ENCODE data around the gene CASP7.

Gene CASP7

GRCh38 chr10:113680190-113681111 lies 739 bp downstream of the CASP7 start:
- TF ChIP-seq TEAD4 (IDR thresholded peaks at IDR 0.05) = no peak
- no peak for TF ChIP-seq MAX (IDR thresholded peaks at IDR 0.05)
- no peak for TF ChIP-seq CEBPB (IDR thresholded peaks at IDR 0.05)
- TF ChIP-seq NFIC (IDR thresholded peaks at IDR 0.05) = no peak
- TF ChIP-seq CREB1 (IDR thresholded peaks at IDR 0.05; ENCODE audit: low read depth) = no peak
- no peak for TF ChIP-seq USF1 (IDR thresholded peaks at IDR 0.05)
- TF ChIP-seq TCF12 (IDR thresholded peaks at IDR 0.05; ENCODE audit: low read depth) = no peak
- TF ChIP-seq EGR1 (IDR thresholded peaks at IDR 0.05) = no peak
- no peak for TF ChIP-seq RAD21 (IDR thresholded peaks at IDR 0.05; ENCODE audit: low read depth)
- no peak for TF ChIP-seq FOXM1 (IDR thresholded peaks at IDR 0.05; ENCODE audit: borderline replicate concordance, low read depth)

GRCh38 chr10:113681533-113682470 lies 2.1 kb downstream of the CASP7 start:
- TF ChIP-seq REST (IDR thresholded peaks at IDR 0.05; ENCODE audit: low read depth) = no peak
- no peak for TF ChIP-seq FOXM1 (IDR thresholded peaks at IDR 0.05; ENCODE audit: borderline replicate concordance, low read depth)
- no peak for TF ChIP-seq TAF1 (IDR thresholded peaks at IDR 0.05; ENCODE audit: low read depth)
- TF ChIP-seq RAD21 (IDR thresholded peaks at IDR 0.05; ENCODE audit: low read depth) = no peak
- TF ChIP-seq EP300 (IDR thresholded peaks at IDR 0.05; ENCODE audit: borderline replicate concordance) = no peak
- TF ChIP-seq NFIC (IDR thresholded peaks at IDR 0.05) = no peak
- TF ChIP-seq TEAD4 (IDR thresholded peaks at IDR 0.05) = no peak
- no peak for TF ChIP-seq EGR1 (IDR thresholded peaks at IDR 0.05)
- TF ChIP-seq YY1 (IDR thresholded peaks at IDR 0.05; ENCODE audit: low read depth) = no peak
- no peak for TF ChIP-seq MAX (IDR thresholded peaks at IDR 0.05)
- no peak for TF ChIP-seq CREB1 (IDR thresholded peaks at IDR 0.05; ENCODE audit: low read depth)
- TF ChIP-seq USF1 (IDR thresholded peaks at IDR 0.05) = no peak
- no peak for TF ChIP-seq ZBTB7A (IDR thresholded peaks at IDR 0.05; ENCODE audit: low read depth)
- no peak for TF ChIP-seq CEBPB (IDR thresholded peaks at IDR 0.05)
- TF ChIP-seq TCF12 (IDR thresholded peaks at IDR 0.05; ENCODE audit: low read depth) = no peak

GRCh38 chr10:113683300-113683699 lies 3.6 kb downstream of the CASP7 start:
- no peak for TF ChIP-seq FOXM1 (IDR thresholded peaks at IDR 0.05; ENCODE audit: borderline replicate concordance, low read depth)
- no peak for TF ChIP-seq CEBPB (IDR thresholded peaks at IDR 0.05)
- TF ChIP-seq MAX (IDR thresholded peaks at IDR 0.05) = no peak
- TF ChIP-seq TEAD4 (IDR thresholded peaks at IDR 0.05) = no peak
- TF ChIP-seq NFIC (IDR thresholded peaks at IDR 0.05) = no peak
- no peak for TF ChIP-seq EP300 (IDR thresholded peaks at IDR 0.05; ENCODE audit: borderline replicate concordance)
- TF ChIP-seq EGR1 (IDR thresholded peaks at IDR 0.05) = no peak

GRCh38 chr10:113686028-113686427 lies 6.3 kb downstream of the CASP7 start:
- TF ChIP-seq RAD21 (IDR thresholded peaks at IDR 0.05; ENCODE audit: low read depth) (no peak), TEAD4 (IDR thresholded peaks at IDR 0.05) (no peak), REST (IDR thresholded peaks at IDR 0.05; ENCODE audit: low read depth) (no peak), MAX (IDR thresholded peaks at IDR 0.05) (no peak), NFIC (IDR thresholded peaks at IDR 0.05) (no peak)

- TF ChIP-seq REST (IDR thresholded peaks at IDR 0.05; ENCODE audit: low read depth) (no peak), TEAD4 (IDR thresholded peaks at IDR 0.05) (no peak), CREB1 (IDR thresholded peaks at IDR 0.05; ENCODE audit: low read depth) (no peak), NFIC (IDR thresholded peaks at IDR 0.05) (no peak), RAD21 (IDR thresholded peaks at IDR 0.05; ENCODE audit: low read depth) (no peak), FOXM1 (IDR thresholded peaks at IDR 0.05; ENCODE audit: borderline replicate concordance, low read depth) (no peak), MAX (IDR thresholded peaks at IDR 0.05) (no peak), USF1 (IDR thresholded peaks at IDR 0.05) (no peak), EP300 (IDR thresholded peaks at IDR 0.05; ENCODE audit: borderline replicate concordance) (no peak), TCF12 (IDR thresholded peaks at IDR 0.05; ENCODE audit: low read depth) (no peak), YY1 (IDR thresholded peaks at IDR 0.05; ENCODE audit: low read depth) (no peak), TAF1 (IDR thresholded peaks at IDR 0.05; ENCODE audit: low read depth) (no peak), CEBPB (IDR thresholded peaks at IDR 0.05) (no peak), EGR1 (IDR thresholded peaks at IDR 0.05) (no peak), ZBTB7A (IDR thresholded peaks at IDR 0.05; ENCODE audit: low read depth) (no peak)
These were observed 7.3 kb downstream of the CASP7 start for GRCh38 chr10:113687037-113687436.
